ENCODE measurements around the gene SPCS3.

Gene SPCS3

DNA sequence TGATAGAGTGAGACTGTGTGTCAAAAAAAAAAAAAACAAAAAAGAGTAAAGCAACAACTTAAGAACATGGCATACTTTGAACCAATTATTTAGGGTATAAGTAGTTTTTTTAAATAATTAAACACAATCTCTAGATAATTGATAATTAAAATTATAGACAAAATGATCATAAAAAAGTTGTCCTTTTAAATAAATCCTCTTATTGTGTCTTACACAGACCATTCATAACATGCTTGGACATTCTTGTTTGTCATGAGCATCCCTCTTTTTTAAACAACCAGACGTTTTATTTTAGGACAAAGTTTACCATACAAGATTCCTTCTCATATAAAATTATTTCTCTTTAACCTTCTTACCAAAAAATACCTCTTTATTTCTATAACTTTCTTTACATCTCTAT lies 35.1 kb downstream of the SPCS3 start:
- Histone ChIP-seq H3K9me3 (ENCODE audit: control insufficient read depth, insufficient read depth, low read length) (no peaks in the 10 kb centered on the region), H3K79me2 (ENCODE audit: control insufficient read depth, low read length) (no peaks in the 10 kb centered on the region), H3F3A (ENCODE audit: control insufficient read depth, insufficient read depth) (no peaks in the 10 kb centered on the region), H3K4me3 (ENCODE audit: low read length) (no peak overlapping the region), H3K4me1 (ENCODE audit: control insufficient read depth, low read length) (no peaks in the 10 kb centered on the region), H3K27me3 (ENCODE audit: control insufficient read depth, low read length) (no peaks in the 10 kb centered on the region), H3K4me2 (ENCODE audit: low read length) (no peak overlapping the region), H3K9me2 (replicated peaks; ENCODE audit: control insufficient read depth, low read length) (no peaks in the 10 kb centered on the region), H3K27ac (ENCODE audit: low read depth, low read length) (no peak overlapping the region), H3K36me3 (ENCODE audit: control insufficient read depth, low read length) (no peaks in the 10 kb centered on the region), H4K20me1 (ENCODE audit: control insufficient read depth, insufficient read depth, low read depth, low read length) (no peaks in the 10 kb centered on the region)
- TF ChIP-seq EZH2phosphoT487 (IDR thresholded peaks at IDR 0.05; ENCODE audit: borderline replicate concordance, low read length) = no peak
- TF ChIP-seq, protein P1, sequence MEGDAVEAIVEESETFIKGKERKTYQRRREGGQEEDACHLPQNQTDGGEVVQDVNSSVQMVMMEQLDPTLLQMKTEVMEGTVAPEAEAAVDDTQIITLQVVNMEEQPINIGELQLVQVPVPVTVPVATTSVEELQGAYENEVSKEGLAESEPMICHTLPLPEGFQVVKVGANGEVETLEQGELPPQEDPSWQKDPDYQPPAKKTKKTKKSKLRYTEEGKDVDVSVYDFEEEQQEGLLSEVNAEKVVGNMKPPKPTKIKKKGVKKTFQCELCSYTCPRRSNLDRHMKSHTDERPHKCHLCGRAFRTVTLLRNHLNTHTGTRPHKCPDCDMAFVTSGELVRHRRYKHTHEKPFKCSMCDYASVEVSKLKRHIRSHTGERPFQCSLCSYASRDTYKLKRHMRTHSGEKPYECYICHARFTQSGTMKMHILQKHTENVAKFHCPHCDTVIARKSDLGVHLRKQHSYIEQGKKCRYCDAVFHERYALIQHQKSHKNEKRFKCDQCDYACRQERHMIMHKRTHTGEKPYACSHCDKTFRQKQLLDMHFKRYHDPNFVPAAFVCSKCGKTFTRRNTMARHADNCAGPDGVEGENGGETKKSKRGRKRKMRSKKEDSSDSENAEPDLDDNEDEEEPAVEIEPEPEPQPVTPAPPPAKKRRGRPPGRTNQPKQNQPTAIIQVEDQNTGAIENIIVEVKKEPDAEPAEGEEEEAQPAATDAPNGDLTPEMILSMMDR (IDR thresholded peaks at IDR 0.05; ENCODE audit: low read depth, low read length, poor library complexity, severe bottlenecking) = no peak

DNA sequence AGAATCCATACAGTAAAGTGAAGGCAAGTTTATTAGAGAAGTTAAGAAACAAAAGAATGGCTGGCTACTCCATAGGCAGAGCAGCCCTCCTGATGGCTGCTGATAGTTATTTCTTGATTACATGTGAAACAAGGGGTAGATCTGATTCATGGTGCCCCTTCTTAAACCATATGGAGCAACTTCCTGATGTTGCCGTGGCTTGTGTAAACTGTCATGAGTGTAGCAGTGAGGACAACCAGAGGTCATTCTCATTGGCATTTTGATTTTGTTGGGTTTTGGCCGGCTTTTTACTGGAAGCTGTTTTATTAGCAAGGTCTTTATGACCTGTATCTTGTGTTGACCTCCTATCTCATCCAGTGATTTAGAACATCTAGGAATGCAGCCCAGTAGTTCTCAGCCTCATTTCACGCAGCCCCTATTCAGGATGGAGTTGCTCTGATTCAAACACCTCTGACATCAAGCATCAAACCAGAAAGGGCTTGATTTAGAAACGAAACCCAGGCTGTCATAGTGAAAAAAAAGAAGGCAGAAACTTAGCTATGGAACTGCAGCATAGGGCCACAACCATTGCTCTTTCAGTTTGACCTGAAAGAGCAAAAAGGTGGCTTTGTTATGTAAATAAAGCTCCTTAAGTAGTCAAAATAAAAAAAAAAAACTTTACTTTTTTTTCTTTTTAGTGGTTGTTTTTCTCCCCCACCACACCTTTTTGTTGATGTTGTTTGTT lies 37.8 kb downstream of the SPCS3 start:
- Histone ChIP-seq H3K9me2 (replicated peaks; ENCODE audit: control insufficient read depth, low read length) (no peaks in the 10 kb centered on the region), H3F3A (ENCODE audit: control insufficient read depth, insufficient read depth) (no peaks in the 10 kb centered on the region), H3K9me3 (ENCODE audit: control insufficient read depth, insufficient read depth, low read length) (no peaks in the 10 kb centered on the region), H3K79me2 (ENCODE audit: control insufficient read depth, low read length) (no peaks in the 10 kb centered on the region), H3K4me2 (ENCODE audit: low read length) (no peak overlapping the region), H3K27me3 (ENCODE audit: control insufficient read depth, low read length) (no peaks in the 10 kb centered on the region), H3K4me1 (ENCODE audit: control insufficient read depth, low read length) (no peaks in the 10 kb centered on the region), H4K20me1 (ENCODE audit: control insufficient read depth, insufficient read depth, low read depth, low read length) (no peaks in the 10 kb centered on the region), H3K4me3 (ENCODE audit: low read length) (no peak overlapping the region), H3K36me3 (ENCODE audit: control insufficient read depth, low read length) (no peaks in the 10 kb centered on the region), H3K27ac (ENCODE audit: low read depth, low read length) (no peak overlapping the region)
- TF ChIP-seq, protein P1 (IDR thresholded peaks at IDR 0.05; ENCODE audit: low read depth, low read length, poor library complexity, severe bottlenecking) = no peak
- no peak for TF ChIP-seq EZH2phosphoT487 (IDR thresholded peaks at IDR 0.05; ENCODE audit: borderline replicate concordance, low read length)

DNA sequence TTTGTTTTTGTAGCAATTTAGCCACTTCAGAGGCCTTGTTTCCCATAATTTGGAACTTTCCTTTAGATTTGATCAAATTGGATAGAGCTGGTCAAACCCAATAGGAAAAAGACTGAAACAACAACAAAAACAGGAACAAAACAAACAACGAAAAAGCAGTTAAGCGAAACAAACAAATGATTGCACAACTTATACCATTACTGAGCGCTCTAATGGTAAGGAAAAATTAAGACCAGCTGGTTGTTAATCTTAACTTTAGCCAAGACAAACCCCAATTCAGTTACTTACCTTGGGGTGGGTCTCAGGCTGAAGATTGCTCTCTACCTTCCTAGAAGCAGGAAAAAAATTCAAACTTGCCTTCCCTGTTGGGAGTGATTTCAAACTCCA lies 38.3 kb downstream of the SPCS3 start:
- Histone ChIP-seq H3K79me2 (ENCODE audit: control insufficient read depth, low read length) (no peaks in the 10 kb centered on the region), H3K4me2 (ENCODE audit: low read length) (no peak overlapping the region), H3K9me3 (ENCODE audit: control insufficient read depth, insufficient read depth, low read length) (no peaks in the 10 kb centered on the region), H3K27me3 (ENCODE audit: control insufficient read depth, low read length) (no peaks in the 10 kb centered on the region), H3K9me2 (replicated peaks; ENCODE audit: control insufficient read depth, low read length) (no peaks in the 10 kb centered on the region), H3K4me3 (ENCODE audit: low read length) (no peak overlapping the region), H4K20me1 (ENCODE audit: control insufficient read depth, insufficient read depth, low read depth, low read length) (no peaks in the 10 kb centered on the region), H3K36me3 (ENCODE audit: control insufficient read depth, low read length) (no peaks in the 10 kb centered on the region), H3K4me1 (ENCODE audit: control insufficient read depth, low read length) (peaks cover 5% of the 10 kb centered on the region), H3K27ac (ENCODE audit: low read depth, low read length) (no peak overlapping the region), H3F3A (ENCODE audit: control insufficient read depth, insufficient read depth) (no peaks in the 10 kb centered on the region)
- TF ChIP-seq, protein P1 (IDR thresholded peaks at IDR 0.05; ENCODE audit: low read depth, low read length, poor library complexity, severe bottlenecking) = no peak
- TF ChIP-seq EZH2phosphoT487 (IDR thresholded peaks at IDR 0.05; ENCODE audit: borderline replicate concordance, low read length) = no peak

Data from DOHH2 (cell line).